Renal cortex interstitium (tissue), 11 donors: ENCODE results near the gene PNKP. TPM values are rescaled to one million over a fixed set of nuclear protein-coding genes. Genes with fewer than 3 reads are reported as not detected.

ENCODE experiments used
- DNase-seq, 11 donors: peaks; one replicate each; pipeline ENCODE4 v3.0.0-alpha.2; 2013; ENCODE audit warnings: low read depth in 9 of 11, low spot score in 4 of 11; ENCODE audit errors: extremely low read depth in 1 of 11
- polyA plus RNA-seq, 3 donors: library from polyadenylated mRNA; unstranded; fragments of 120-200 nt; gene quantifications; one replicate each; pipeline ENCODE4 v1.2.1, GENCODE V29; 2013; ENCODE audit not compliant: insufficient read length in 3 of 3

Gene PNKP
- polyA plus RNA-seq, 3 donors = 41.8 to 93.0 (median 60.3) TPM

DNA sequence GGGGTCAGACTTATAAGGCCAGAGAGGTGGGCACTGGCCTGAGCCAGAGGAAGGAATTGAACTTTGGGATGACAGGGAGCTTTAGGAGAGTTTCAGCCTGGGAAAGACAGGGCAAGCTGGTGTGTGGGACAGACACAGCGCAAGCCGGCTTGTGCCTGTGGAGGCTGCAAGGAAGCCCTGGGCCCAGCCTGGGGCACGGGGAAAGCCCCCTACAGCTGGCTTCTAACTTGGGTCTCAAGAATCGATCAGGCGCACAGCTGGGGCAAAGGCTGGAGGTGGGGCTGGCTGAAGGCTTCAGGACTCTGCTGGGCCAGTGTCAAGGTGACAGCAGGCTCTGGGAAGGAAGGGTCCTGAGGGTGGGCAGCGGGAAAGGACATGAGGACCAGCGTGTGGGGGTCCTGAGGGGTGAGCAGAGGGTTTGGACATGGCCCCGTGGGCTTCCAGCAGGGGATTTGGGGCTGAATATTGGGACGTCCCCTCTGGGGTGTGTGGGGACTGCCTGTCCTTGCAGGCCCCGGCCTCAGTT lies 13.5 kb downstream of the PNKP start:
- DNase-seq = no peak

DNA sequence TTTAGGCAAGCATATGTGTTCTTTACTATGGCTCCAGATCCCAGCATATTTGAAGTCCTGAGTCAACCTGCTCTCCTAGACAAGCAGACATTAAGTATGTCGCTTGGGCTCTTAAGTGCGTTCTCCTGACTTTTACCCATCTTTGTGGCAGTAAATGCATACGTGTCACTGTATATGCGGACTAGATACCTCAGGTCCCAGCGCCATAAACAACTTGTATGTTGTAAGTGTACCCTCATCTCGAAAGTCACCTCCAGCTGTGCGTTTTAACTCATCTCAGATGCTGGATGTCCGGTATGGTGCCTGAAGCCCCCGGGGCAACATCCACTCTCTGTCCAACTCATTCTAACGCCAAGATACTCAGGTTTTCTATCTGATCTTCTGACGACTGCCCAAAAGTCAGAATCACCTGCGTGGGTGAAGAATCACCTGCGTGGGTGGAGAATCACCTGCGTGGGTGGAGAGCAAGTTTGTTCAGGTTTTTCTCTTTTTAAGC lies 14.7 kb downstream of the PNKP start:
- DNase-seq = no peak

DNA sequence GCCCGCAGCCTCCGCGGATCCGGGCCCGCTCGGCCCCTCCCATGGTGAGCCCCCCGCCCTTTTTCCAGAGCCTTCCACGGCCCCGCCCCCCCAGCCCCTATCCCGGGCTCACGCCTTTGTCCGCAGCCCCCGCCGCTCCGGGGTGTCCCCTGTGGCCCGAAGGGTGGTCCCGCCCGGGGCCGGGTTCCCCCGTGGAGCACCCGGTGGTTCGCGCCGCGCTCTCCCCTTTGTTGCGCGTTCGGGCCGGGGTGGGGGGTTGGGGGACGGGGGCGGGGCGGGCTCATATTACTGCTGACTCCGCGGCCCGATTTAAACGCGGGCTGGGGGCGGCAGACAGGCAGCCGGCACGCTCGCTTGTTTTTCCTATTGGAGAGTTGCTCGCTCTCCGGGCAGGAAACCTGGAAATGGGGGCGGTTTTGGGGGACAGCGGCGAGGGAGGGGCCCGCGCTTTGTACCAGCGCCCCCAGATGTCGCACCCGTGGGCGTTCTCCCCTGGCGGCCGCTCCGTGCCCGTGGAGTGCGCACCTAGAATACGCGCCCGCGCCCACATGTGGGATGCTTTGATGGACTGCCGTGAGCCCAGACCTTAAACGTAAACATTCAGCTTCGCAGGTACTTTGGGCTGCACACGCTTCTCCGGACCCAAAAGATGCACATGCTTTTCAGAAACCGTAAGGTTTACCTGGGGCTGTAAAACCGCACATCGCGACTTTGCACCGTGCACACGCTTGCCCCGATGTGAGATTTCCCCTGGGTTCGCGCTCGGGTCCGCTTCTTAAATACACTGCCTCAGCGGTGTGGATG lies 15.7 kb downstream of the PNKP start:
- no peak for DNase-seq

DNA sequence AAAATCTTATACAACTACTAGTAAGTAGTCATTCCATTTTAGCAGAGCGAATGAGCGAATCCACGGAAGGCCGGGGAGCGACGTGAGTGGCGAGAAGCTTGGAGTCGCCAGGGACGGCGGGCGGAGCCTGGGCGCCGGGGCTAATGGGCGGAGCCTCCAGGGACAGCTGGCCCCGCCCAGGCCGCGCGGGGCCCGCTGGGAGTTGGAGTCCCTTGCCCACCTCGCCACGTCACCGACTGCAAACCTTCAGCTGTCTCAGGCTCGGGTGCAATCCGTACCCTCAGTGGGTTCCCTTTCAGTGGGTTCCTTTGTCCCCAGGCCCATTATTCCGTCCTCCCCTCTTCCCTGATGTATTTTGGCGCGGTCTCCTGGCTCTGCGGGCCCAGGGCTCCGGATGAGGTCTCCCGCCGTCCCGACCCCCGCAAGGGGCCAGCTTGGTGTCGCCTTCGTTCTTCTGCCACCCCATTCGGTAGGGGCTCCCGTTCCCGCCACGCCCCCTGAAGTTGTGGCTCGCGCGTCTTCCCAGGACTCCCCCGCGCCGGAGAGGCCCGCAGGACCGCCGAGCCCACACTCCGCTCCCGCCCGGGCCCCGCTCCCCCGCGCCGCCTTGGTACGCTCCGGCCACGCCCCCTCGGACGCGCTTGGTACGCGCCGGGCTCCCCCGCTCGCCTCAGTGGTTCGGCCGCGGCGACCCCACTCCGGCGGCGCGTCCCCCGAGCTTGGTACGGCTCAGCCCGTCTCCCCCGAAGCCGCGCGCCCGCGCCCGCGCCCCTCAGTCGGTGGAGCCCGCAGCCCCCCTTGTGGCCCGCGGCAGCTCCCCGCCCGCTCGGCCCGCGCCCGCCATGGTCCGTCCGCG lies 16.7 kb downstream of the PNKP start, which contains the start of gene PTOV1:
TSS of gene PTOV1 (plus strand) at position 673 of the 856 bp plus-strand sequence.
- DNase-seq = peak; percentile 74 to 90 (median 86)

DNA sequence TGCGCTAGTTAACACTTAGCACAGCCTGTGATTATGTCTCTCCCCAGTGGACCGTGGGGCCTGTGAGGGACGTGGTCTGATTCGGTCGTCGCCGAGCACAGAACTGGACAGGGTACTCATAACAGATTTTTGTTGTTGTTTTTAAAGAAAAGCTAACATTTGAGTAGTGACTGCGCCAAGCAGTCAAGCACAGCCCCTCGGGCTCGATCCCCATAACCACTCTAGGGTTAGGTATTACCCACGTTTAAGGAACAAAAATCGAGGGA lies 17.2 kb downstream of the PNKP start:
- DNase-seq = no peak

DNA sequence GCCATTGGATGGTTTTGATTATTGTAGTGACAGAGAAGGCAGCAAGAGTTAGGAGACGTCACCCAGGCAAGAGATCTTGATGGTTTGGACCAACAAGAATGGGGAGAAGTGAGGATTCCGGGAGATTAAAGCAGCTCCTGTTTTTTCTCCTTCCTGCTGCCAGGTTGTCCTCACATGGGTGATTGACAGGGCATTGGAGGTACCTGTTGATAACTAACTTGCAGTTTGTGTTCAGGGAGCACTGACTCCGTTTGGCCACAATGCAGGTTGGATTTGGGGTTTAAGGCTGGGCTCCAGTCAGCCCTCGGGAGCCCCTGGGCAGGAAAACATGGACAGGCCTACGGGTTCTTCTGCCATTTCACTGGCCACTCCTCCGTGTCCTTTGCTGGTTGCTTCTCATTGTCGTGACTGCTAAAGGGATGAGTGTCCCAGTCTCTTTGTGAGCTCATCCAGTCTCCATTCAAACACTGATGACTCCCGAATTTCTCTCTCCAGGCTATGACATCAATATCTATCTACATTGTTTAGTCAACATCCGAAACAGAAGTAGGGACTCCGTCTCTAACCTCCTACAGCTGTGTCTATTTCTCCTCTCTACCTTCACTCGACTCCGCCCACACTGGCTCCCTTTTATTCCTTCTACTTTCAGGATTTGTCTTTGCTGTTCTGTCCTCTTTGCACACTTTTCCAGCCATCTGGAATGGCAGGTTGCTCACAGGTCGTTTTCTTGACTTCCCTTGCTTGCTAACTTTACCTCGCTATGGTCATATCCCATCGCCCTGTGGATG lies 17.7 kb downstream of the PNKP start:
- DNase-seq = no peak

DNA sequence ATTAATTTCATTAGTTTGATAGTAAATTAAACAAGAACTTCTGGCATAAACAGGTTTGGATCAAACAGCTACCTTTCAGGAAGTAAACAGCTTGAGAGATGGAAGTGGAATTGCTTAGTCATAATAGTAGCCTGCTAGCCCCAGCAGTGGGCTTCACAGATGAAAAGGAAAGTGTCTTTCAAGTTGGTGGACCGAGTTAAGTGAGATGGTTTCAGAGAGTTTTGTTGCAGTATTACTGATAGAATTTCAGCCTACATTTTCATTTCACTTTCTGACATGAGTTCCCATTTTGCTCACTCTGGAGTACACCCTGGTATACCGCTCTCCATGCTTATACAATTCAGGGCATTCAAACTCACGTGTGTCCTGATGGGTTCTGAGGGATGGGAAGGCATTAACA lies 18.4 kb downstream of the PNKP start:
- DNase-seq = no peak

DNA sequence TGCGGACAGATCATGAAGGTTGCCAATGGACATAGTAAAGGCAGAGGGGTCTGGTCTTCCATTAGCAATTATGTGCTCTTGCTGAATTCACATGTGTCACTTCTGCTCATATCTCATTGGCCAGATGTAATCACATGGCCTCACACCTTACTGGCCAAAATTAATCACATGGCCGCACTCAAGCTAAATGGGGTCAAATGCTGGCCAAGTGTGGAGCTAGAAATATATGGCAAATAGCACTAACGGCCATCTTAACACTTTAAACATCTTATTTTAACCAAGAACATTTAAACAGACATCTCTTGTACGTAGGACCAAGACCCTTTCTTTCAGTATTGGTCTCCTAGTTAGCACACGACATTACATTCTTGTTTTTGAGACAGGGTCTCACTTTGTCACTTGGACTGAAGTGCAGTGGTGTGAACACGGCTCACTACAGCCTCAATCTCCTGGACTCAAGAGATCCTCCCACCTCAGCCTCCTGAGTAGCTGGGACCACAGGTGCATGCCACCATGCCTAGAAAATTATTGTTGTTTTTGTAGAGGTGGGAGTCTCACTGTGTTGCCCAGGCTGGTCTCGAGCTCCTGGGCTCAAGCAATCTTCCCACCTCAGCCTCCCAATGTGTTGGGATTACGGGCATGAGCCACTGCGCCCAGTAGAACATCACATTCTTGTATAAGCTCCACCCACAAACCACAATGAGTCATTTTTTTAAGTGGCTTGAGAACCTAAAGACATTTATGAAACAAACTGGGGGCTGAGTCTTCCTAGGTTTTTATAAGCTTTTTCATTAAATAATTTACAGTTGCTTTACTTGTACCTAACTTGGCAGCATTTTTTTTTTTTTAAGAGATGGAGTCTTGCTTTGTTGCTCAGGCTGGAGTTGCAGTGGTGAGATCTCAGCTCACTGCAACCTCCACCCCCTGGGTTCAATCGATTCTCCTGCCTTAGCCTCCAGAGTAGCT lies 19.4 kb downstream of the PNKP start:
- no peak for DNase-seq

DNA sequence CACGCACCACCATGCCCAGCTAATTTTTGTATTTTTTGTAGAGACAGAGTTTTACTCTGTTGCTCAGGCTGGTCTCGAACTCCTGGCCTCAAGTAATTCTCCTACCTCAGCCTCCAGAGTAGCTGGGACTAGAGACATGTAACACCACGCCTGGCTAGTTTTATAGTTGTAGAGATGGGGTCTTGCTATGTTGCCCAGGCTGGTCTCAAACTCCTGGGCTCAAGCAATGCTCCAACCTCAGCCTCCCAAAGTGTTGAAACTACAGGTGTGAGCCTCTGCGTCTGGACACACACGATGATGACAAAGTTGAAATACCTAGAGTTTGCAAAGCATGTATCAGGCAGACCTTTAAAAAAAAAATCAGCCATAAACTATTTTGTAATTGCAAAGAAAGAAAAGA lies 21.0 kb downstream of the PNKP start:
- DNase-seq = no peak

DNA sequence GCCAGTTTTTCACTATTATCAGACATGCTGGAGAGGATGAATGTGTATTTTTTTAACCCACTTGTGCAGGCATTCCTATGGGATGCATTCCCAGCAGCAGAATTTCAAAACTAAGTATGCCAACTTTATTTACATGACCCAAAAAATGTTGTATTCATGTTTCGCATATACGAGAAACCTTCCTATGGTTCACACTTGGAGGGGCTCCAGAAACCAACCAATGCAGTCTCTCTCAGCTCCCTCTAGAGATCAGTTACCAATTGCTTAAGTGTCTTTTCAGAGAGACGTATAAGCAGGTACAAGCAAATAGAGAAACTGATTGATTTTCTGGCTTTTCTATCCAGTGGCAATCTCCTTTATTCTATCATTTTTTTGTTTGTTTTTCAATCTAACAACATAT lies 22.0 kb downstream of the PNKP start:
- no peak for DNase-seq

DNA sequence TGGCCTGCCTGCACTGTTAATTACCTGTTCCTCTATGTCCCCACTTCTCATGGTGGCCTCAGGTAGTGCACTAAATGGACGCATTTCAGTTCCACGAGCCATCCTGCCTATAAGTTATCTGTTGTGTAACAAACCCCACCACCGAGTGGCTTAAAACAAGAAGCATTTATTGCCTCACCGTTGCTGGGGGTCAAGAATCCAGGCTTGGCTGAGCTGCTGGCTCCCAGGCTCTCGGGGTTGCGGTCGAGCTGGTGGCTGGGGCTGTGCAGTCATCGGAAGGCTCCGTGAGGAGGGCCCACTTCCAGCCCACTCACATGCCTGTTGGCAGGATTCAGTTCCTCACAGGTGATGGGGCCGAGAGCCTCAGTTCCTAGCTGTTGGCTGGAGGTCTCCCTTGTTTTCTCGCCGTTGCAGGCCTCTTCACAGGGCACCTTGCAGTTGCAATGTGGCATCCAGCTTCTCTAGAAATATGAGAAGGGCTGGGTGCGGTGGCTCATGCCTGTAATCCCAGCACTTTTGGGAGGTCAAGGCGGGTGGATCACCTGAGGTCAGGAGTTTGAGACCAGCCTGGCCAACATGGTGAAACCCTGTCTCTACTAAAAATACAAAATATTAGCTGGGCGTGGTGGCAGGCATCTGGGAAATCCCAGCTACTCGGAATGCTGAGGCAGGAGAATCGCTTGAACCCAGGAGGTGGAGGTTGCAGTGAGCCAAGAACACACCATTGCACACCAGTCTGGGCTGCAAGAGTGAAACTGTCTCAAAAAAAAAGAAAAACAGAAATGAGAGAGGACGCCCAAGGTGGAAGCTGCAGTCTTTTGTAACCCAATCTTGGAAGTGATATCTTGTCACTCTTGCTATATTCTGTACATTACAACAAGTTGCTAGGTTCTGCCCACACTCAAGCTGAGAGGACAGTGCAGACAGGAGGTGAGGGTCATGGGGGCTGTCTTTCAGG lies 23.0 kb downstream of the PNKP start:
- DNase-seq = no peak

DNA sequence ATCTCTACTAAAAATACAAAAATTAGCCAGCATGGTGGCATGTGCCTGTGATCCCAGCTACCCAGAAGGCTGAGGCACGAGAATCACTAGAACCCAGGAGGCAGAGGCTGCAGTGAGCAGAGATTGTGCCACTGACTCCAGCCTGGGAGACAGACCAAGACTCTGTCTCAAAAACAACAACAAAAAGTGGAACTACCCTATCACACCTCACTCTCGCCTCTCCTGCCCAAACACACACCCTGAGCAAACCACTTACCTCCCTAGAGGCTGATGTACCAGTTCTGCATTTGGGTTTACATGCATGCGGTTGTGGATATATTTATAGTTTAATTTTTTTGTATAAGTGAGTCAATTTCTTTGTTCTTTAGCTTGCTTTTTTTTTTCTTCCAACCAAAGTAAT lies 24.1 kb downstream of the PNKP start:
- DNase-seq = no peak

DNA sequence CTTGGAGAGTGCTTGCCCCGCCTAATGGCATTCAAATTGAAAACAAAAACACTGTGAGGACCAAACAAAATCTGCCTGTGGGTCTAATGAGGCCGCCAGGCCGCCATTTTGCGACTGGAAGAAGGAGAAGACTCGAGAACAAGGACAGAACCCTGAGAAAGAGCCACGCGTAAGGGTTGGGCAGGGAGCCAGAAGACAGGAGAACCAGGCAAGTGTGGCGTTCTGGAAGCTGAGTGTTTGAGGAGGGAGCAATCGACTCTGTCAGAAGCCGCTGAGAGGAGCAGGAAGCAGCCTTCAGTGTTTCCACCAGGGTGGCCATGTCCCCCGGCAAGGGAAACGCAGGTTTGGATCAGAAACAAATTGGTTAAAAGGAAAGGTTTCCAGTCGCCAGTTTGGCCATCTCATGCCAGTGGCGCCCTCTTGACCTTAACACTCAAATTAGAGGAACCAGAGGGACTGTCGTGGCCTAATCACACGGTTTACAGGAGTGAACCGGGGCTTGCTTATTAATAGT lies 26.6 kb downstream of the PNKP start:
- no peak for DNase-seq

DNA sequence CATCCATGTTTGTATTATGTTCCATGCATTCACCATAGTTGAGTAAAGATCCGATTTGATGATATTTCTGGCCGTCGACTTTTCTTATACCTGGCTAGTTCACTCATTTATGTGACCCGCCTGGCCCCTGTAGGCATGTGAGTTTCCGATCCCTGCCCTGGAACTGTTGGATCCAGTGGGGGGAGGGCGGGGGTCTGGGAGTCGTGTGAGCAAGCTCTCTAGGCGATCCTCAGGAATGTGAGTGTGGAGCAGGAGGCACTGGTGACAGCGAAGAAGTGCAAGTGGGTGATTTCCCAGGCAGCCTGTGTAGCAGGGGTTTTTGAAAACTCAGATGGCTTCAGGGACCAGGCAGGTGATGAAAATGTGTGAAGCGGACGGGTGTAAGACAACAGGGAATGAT lies 27.1 kb downstream of the PNKP start:
- DNase-seq = no peak

DNA sequence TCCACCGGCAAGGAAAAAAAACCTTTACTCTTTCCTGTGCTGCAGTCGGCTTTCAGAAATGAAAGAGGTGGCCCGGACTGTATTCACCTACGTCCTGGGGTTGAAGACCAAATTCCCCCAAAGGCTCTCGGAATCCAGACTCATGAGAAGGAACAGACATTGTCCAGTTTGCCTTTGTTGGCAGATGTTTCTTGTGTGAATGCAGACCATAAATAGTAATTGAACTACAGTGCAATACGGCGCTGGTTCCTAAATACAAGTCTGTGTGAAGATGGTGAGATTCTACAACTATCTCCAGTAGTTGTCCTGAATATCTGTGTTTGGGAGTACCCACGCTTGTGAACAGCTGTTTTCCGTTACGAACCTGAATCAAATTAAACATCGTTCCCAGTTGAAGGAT lies 27.7 kb downstream of the PNKP start:
- DNase-seq = no peak

DNA sequence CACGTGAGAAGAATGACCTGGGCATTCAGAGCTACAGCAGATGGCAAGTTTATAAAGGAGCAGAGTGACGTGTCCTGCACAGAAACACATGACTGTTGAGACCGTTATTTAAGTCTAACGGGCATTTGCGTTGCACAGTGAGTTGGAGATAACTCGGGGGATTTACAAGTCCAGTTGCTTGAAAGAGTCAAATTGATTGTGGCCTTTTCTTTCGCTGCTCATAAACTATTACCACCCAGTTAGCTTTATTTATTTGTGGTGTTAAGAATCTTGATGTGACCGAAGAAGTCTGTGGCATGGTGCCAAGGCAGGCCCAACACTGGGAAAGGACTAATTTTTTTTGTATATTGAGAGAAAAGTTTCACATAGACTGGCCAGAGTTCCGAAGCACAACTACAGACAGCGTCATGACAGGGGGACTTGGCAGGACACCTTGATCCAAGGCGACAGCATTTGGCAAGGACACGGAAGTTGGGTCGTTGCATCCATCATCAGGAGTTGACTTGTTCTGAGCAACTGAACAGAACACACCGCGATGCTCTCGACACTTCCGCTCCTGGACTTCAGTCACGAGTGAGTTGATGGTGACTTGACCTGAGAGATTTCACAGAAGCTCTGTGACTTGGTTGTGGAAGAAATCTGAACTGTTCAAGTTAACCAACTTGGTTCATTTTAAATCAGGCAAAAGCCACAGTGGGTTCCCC lies 28.3 kb downstream of the PNKP start:
- no peak for DNase-seq
